Endothelial cell of umbilical vein (primary cell): Measurements from ENCODE around the gene CPTP.

Experiments used
- POLR2A ChIP-seq: IDR thresholded peaks from 2 replicates; pipeline ENCODE4 v1.6.1; 2012; ENCODE audit warnings: low read depth, mild to moderate bottlenecking, control low read depth, low read length
- TF ChIP-seq, protein P1 (sequence below), 2 donors: IDR thresholded peaks; 1 replicate in 1 of 2; 2 replicates in 1 of 2; pipeline ENCODE4 v1.5.1; 2011; ENCODE audit warnings: low read length in 2 of 2, mild to moderate bottlenecking in 2 of 2, moderate library complexity in 2 of 2, control low read depth in 1 of 2, inconsistent platforms in 1 of 2, low read depth in 1 of 2; ENCODE audit not compliant: insufficient read depth in 1 of 2; ENCODE audit errors: extremely low read depth in 1 of 2

DNA sequence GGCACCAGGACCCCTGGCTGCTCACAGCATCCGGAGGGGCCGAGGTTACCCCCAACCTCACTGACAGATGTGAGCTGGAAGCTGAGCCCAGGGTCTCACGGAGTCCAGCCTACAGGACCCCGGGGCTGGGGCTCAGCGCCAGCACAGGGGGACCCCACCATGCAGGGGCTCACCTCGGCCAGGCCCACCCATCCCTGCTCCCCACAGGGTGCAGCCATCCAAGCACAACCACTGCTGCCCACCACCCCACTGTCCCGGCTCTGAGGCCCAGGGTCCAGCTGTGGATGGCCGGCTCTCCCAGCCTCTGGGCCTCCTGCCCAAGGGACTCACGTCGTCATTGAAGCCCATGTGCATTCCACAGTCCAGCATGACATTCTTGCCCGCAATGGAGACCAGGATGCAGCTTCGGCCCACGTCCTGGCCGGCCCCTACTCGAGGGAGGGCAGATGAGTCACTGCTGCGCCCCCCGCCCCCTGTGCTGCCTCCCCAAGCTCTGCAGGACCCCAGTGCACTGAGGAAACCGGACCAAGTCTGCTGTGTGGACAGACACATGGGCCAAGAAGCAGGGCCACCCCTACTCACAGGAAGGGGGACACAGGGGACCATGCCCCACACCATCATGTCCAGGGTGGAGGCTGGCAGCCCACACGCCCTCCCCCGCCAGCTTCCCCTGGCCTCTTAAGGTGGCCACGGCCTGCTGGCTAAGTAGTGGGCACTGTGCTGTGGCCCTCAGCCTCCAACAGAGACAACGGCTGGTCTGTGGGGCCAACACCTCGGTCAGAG, 3.7 kb upstream of the CPTP start:
- TF ChIP-seq, protein P1, sequence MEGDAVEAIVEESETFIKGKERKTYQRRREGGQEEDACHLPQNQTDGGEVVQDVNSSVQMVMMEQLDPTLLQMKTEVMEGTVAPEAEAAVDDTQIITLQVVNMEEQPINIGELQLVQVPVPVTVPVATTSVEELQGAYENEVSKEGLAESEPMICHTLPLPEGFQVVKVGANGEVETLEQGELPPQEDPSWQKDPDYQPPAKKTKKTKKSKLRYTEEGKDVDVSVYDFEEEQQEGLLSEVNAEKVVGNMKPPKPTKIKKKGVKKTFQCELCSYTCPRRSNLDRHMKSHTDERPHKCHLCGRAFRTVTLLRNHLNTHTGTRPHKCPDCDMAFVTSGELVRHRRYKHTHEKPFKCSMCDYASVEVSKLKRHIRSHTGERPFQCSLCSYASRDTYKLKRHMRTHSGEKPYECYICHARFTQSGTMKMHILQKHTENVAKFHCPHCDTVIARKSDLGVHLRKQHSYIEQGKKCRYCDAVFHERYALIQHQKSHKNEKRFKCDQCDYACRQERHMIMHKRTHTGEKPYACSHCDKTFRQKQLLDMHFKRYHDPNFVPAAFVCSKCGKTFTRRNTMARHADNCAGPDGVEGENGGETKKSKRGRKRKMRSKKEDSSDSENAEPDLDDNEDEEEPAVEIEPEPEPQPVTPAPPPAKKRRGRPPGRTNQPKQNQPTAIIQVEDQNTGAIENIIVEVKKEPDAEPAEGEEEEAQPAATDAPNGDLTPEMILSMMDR (IDR thresholded peaks at IDR 0.05; ENCODE audit: extremely low read depth in 1 of 2, insufficient read depth in 1 of 2, low read depth in 1 of 2, low read length in 2 of 2) = no peak
- no peak for TF ChIP-seq POLR2A
